ENCODE results near the gene ZNF407.

Gene ZNF407

DNA sequence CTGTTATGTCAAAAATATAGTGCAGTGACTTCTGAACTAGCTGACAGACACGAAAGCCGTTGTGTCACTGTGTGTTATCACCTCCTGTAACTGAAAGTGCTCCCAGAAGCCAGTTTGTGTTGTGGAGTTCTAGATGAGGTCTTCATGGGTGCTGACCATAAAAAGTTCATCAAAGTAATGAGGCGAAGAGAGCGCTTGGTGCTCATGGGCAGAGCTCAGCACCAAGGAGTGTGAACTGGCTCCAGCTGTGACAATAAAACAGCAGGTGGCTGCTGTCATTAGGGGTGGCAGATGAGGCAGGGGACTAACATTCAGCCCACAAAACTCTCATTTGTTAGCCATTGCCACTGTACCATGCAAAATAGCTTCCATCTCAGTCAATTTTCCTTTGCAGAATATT is 151.1 kb downstream of the ZNF407 start:
- TF ChIP-seq, protein P1, sequence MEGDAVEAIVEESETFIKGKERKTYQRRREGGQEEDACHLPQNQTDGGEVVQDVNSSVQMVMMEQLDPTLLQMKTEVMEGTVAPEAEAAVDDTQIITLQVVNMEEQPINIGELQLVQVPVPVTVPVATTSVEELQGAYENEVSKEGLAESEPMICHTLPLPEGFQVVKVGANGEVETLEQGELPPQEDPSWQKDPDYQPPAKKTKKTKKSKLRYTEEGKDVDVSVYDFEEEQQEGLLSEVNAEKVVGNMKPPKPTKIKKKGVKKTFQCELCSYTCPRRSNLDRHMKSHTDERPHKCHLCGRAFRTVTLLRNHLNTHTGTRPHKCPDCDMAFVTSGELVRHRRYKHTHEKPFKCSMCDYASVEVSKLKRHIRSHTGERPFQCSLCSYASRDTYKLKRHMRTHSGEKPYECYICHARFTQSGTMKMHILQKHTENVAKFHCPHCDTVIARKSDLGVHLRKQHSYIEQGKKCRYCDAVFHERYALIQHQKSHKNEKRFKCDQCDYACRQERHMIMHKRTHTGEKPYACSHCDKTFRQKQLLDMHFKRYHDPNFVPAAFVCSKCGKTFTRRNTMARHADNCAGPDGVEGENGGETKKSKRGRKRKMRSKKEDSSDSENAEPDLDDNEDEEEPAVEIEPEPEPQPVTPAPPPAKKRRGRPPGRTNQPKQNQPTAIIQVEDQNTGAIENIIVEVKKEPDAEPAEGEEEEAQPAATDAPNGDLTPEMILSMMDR (IDR thresholded peaks at IDR 0.05; ENCODE audit: low read depth, low read length): no peak
- Histone ChIP-seq H3K4me3 (ENCODE audit: low read depth, low read length) (no peak overlapping the region), H3K27me3 (no peaks in the 10 kb centered on the region), H3K36me3 (no peaks in the 10 kb centered on the region), H3K9me3 (no peaks in the 10 kb centered on the region), H3K4me1 (0 out of 2 replicates have a peak, but pooled peaks cover 3% of the 10 kb centered on the region)
- DNase-seq: no peak

DNA sequence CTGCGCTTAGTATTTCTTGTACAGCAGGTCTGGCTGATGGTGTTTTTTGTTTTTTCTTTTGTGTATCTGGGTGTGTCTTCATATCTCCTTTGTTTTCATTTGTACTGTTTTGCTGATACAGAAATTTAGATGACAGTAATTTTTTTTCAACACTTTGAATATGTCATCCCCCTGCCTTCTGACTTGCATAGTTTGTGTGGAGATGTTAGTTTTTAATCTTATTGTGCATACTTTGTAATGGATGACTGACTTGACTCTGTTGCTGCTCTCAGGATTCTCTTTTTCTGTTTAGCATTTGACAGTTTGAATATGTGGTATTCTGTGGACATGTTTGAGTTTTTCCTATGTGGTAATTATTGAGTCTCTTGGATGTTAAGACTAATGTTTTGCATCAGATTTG is 161.3 kb downstream of the ZNF407 start:
- Histone ChIP-seq H3K9me3 (no peaks in the 10 kb centered on the region), H3K4me1 (no peaks in the 10 kb centered on the region), H3K27me3 (no peaks in the 10 kb centered on the region), H3K4me3 (ENCODE audit: low read depth, low read length) (no peak overlapping the region), H3K36me3 (no peaks in the 10 kb centered on the region)
- DNase-seq: no peak
- TF ChIP-seq, protein P1 (IDR thresholded peaks at IDR 0.05; ENCODE audit: low read depth, low read length): no peak

DNA sequence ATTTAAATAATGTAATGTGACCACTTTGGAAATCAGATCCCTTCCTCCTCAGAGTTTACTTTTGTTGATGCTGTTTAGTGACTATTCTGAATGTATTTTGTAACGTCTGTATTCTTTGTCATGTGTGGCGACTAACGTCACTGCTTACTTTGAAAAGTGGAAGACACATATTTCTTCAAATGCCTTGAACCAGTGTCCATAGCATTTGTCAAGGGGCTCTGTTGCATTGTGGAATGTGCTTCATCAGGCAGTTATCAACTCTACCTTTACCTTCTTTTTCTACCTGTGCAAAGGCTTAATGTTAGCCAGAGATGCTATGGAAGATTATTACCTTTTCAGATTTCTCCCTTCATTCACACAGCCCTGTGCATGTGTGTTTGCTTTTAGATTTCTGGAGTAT is 162.4 kb downstream of the ZNF407 start:
- TF ChIP-seq, protein P1 (IDR thresholded peaks at IDR 0.05; ENCODE audit: low read depth, low read length): no peak
- DNase-seq: no peak
- no peaks in the 10 kb centered on the region for H3K27me3 ChIP-seq

DNA sequence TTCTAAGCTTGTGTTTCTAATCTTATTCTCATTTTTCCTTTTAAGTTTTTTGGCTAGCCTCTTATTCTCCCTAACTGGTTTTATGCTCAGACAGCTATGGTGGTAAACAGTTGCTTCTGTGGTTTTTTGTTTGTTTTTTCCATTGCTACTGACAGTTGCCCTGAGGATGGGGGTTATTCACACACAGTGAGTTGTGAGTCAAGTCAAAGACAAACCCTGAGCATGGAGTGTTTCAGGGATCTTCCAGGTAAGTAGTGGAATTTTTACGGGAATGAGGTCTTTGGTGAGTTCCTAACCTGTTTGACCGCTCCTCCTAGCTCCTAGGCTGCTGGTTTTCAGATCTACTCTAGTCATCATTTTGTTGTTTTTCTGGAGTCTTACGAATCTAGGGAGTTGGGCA is 162.8 kb downstream of the ZNF407 start:
- DNase-seq: no peak
- Histone ChIP-seq H3K9me3 (no peaks in the 10 kb centered on the region), H3K27me3 (no peaks in the 10 kb centered on the region), H3K4me1 (no peaks in the 10 kb centered on the region), H3K4me3 (ENCODE audit: low read depth, low read length) (no peak overlapping the region), H3K36me3 (no peaks in the 10 kb centered on the region)
- TF ChIP-seq, protein P1 (IDR thresholded peaks at IDR 0.05; ENCODE audit: low read depth, low read length): no peak

More for the DNA sequence above, 162.4 kb downstream of the ZNF407 start:
- Histone ChIP-seq H3K9me3 (no peaks in the 10 kb centered on the region), H3K36me3 (no peaks in the 10 kb centered on the region), H3K4me3 (ENCODE audit: low read depth, low read length) (no peak overlapping the region), H3K4me1 (no peaks in the 10 kb centered on the region)

DNA sequence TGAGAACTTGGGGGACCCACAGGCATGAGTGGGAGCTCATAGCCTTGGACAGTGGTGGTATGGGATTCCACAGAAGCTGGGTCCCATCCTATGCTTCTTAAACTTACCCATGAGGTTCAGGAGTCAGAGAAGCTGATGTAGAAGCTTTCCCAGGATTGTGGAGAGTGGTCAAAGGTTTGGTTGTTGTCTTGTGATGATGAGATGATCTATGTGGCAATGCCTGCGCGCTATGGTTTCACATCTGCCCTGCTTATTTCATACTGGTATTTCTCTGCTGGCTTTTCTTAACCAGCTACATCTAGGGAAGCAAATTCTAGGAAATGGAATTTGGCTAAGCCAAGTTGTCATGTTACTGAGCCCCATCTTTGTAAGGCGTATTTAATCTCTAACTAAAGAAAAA is 168.6 kb downstream of the ZNF407 start:
- Histone ChIP-seq H3K36me3 (no peaks in the 10 kb centered on the region), H3K27me3 (no peaks in the 10 kb centered on the region), H3K4me1 (no peaks in the 10 kb centered on the region), H3K9me3 (no peaks in the 10 kb centered on the region), H3K4me3 (ENCODE audit: low read depth, low read length) (no peak overlapping the region)
- TF ChIP-seq, protein P1 (IDR thresholded peaks at IDR 0.05; ENCODE audit: low read depth, low read length): no peak
- DNase-seq: no peak

DNA sequence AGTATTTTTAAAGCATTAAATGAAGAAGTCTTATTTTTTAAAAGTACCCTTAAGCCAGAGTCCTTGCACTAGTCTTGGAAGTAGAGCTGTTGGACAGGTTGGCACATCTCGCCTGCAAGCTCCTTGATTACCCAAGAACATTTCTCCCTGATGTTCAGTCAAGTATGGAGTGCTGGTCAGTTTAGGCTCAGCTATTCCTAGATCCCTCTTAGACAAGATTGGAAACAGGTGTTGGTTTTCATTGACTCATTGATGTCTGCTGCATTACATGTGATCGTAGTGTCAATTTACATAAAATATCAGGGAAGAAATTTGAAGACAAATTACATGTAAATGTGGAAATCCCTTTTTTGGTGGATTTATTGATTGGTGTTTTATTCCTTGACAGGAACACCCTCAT is 170.4 kb downstream of the ZNF407 start:
- TF ChIP-seq, protein P1 (IDR thresholded peaks at IDR 0.05; ENCODE audit: low read depth, low read length): no peak
- Histone ChIP-seq H3K27me3 (no peaks in the 10 kb centered on the region), H3K4me3 (ENCODE audit: low read depth, low read length) (no peak overlapping the region), H3K9me3 (no peaks in the 10 kb centered on the region), H3K4me1 (no peaks in the 10 kb centered on the region), H3K36me3 (no peaks in the 10 kb centered on the region)
- DNase-seq: no peak

Measured in BE2C (cell line).